Measurements from ENCODE around the gene SOCS6. TPM values are rescaled to one million over a fixed set of nuclear protein-coding genes. Genes with fewer than 3 reads are reported as not detected.
A peak's percentile ranks its signal among the peaks of the same experiment; 100 is the strongest.

SOCS6 gene
- total RNA-seq, 1 experiment from 2014 or later: not detected

- no peaks in the 10 kb centered on the region for H3K4me1 ChIP-seq (ENCODE audit: low read length)
- no peaks in the 10 kb centered on the region for H3K79me2 ChIP-seq (ENCODE audit: low read length)
- no peak overlapping the region for H2AFZ ChIP-seq (ENCODE audit: low read length)
- H3K27me3 ChIP-seq (ENCODE audit: low read length): no peaks in the 10 kb centered on the region
- no peak overlapping the region for H3K27ac ChIP-seq (ENCODE audit: low read length)
- H3K9ac ChIP-seq (ENCODE audit: low read length): no peak overlapping the region
- H3K4me2 ChIP-seq (ENCODE audit: low read depth, low read length, poor library complexity, severe bottlenecking): no peak overlapping the region
- DNase-seq: no peak
- no peaks in the 10 kb centered on the region for H4K20me1 ChIP-seq (ENCODE audit: insufficient read depth, low read depth, low read length)
- H3K9me3 ChIP-seq (ENCODE audit: low read length): no peaks in the 10 kb centered on the region
- no peaks in the 10 kb centered on the region for H3K36me3 ChIP-seq (ENCODE audit: insufficient read depth, low read length)
- no peak overlapping the region for H3K4me3 ChIP-seq (ENCODE audit: low read length)
- H3K9me2 ChIP-seq (replicated peaks; ENCODE audit: insufficient read depth, low read length): no peaks in the 10 kb centered on the region
Measured at GRCh38 chr18:70374154-70374553, 85.3 kb downstream of the SOCS6 start.

GRCh38 chr18:70376137-70376913, 87.5 kb downstream of the SOCS6 start:
- Histone ChIP-seq H3K36me3 (ENCODE audit: insufficient read depth, low read length) (no peaks in the 10 kb centered on the region), H3K27me3 (ENCODE audit: low read length) (no peaks in the 10 kb centered on the region), H3K9ac (ENCODE audit: low read length) (no peak overlapping the region), H3K9me2 (replicated peaks; ENCODE audit: insufficient read depth, low read length) (no peaks in the 10 kb centered on the region), H3K4me2 (ENCODE audit: low read depth, low read length, poor library complexity, severe bottlenecking) (no peak overlapping the region), H3K4me1 (ENCODE audit: low read length) (no peaks in the 10 kb centered on the region), H2AFZ (ENCODE audit: low read length) (no peak overlapping the region), H3K4me3 (ENCODE audit: low read length) (no peak overlapping the region), H3K79me2 (ENCODE audit: low read length) (no peaks in the 10 kb centered on the region), H3K27ac (ENCODE audit: low read length) (no peak overlapping the region), H3K9me3 (ENCODE audit: low read length) (no peaks in the 10 kb centered on the region), H4K20me1 (ENCODE audit: insufficient read depth, low read depth, low read length) (no peaks in the 10 kb centered on the region)
- no peak for DNase-seq

- no peak for DNase-seq
- Histone ChIP-seq H3K9me3 (ENCODE audit: low read length) (no peaks in the 10 kb centered on the region), H3K27ac (ENCODE audit: low read length) (no peak overlapping the region), H2AFZ (ENCODE audit: low read length) (no peak overlapping the region), H3K4me3 (ENCODE audit: low read length) (no peak overlapping the region), H3K27me3 (ENCODE audit: low read length) (no peaks in the 10 kb centered on the region), H3K4me2 (ENCODE audit: low read depth, low read length, poor library complexity, severe bottlenecking) (no peak overlapping the region), H3K79me2 (ENCODE audit: low read length) (no peaks in the 10 kb centered on the region), H3K36me3 (ENCODE audit: insufficient read depth, low read length) (no peaks in the 10 kb centered on the region), H4K20me1 (ENCODE audit: insufficient read depth, low read depth, low read length) (no peaks in the 10 kb centered on the region), H3K9ac (ENCODE audit: low read length) (no peak overlapping the region), H3K9me2 (replicated peaks; ENCODE audit: insufficient read depth, low read length) (no peaks in the 10 kb centered on the region), H3K4me1 (ENCODE audit: low read length) (peaks cover 3% of the 10 kb centered on the region; the same call in 1 of the 2 replicates)
Measured at GRCh38 chr18:70376914-70377258, 88.0 kb downstream of the SOCS6 start.

GRCh38 chr18:70377317-70377799, 88.5 kb downstream of the SOCS6 start:
- Histone ChIP-seq H3K27me3 (ENCODE audit: low read length) (no peaks in the 10 kb centered on the region), H3K79me2 (ENCODE audit: low read length) (no peaks in the 10 kb centered on the region), H4K20me1 (ENCODE audit: insufficient read depth, low read depth, low read length) (no peaks in the 10 kb centered on the region), H3K36me3 (ENCODE audit: insufficient read depth, low read length) (no peaks in the 10 kb centered on the region), H3K4me3 (ENCODE audit: low read length) (no peak overlapping the region), H3K9ac (ENCODE audit: low read length) (no peak overlapping the region), H3K4me1 (ENCODE audit: low read length) (peaks cover 3% of the 10 kb centered on the region; the same call in 1 of the 2 replicates), H3K9me3 (ENCODE audit: low read length) (no peaks in the 10 kb centered on the region), H3K27ac (ENCODE audit: low read length) (no peak overlapping the region), H2AFZ (ENCODE audit: low read length) (no peak overlapping the region), H3K4me2 (ENCODE audit: low read depth, low read length, poor library complexity, severe bottlenecking) (no peak overlapping the region), H3K9me2 (replicated peaks; ENCODE audit: insufficient read depth, low read length) (no peaks in the 10 kb centered on the region)
- DNase-seq: no peak

- no peak for DNase-seq
- no peaks in the 10 kb centered on the region for H3K9me3 ChIP-seq (ENCODE audit: low read length)
- no peaks in the 10 kb centered on the region for H3K36me3 ChIP-seq (ENCODE audit: insufficient read depth, low read length)
- H3K4me2 ChIP-seq (ENCODE audit: low read depth, low read length, poor library complexity, severe bottlenecking): no peak overlapping the region
- no peaks in the 10 kb centered on the region for H4K20me1 ChIP-seq (ENCODE audit: insufficient read depth, low read depth, low read length)
- H3K27ac ChIP-seq (ENCODE audit: low read length): no peak overlapping the region
- H3K4me1 ChIP-seq (ENCODE audit: low read length): peaks cover 3% of the 10 kb centered on the region; the same call in 1 of the 2 replicates
- H3K9ac ChIP-seq (ENCODE audit: low read length): no peak overlapping the region
- H3K27me3 ChIP-seq (ENCODE audit: low read length): no peaks in the 10 kb centered on the region
- no peaks in the 10 kb centered on the region for H3K79me2 ChIP-seq (ENCODE audit: low read length)
- H3K4me3 ChIP-seq (ENCODE audit: low read length): no peak overlapping the region
- no peaks in the 10 kb centered on the region for H3K9me2 ChIP-seq (replicated peaks; ENCODE audit: insufficient read depth, low read length)
- peak overlapping the region; percentile 5; the same call in 1 of the 2 replicates for H2AFZ ChIP-seq (ENCODE audit: low read length)
Measured at GRCh38 chr18:70377857-70378701, 89.2 kb downstream of the SOCS6 start.

Other genes starting within 250 kb of the SOCS6 start
- gene RTTN, start 83.4 kb upstream of the SOCS6 start, total RNA-seq (2014; rRNA removed; shearing (Covaris generic); ENCODE audit: low replicate concordance): 36.4 and 57.4 TPM in 2 replicates

Measured in Karpas-422 (cell line).